ENCODE data around the gene WFDC2. TPM values are rescaled to one million over a fixed set of nuclear protein-coding genes. Genes with fewer than 3 reads are reported as not detected.

WFDC2 gene
- total and polyA plus RNA-seq, 4 experiments from 2014 or later = 0.73 to 1.6 TPM; not detected in 2

- H3K36me3 ChIP-seq (ENCODE audit: insufficient read depth, low read length) = no peaks in the 10 kb centered on the region
- DNase-seq = no peak
- H3K9me3 ChIP-seq (ENCODE audit: control insufficient read depth in 1 of 2, low read length in 2 of 2) = no peaks in the 10 kb centered on the region
- ChIA-PET POLR2A (ENCODE audit: partially characterized antibody) (no interaction called here), CTCF (ENCODE audit: partially characterized antibody) (no interaction called here)
- H3K27ac ChIP-seq (ENCODE audit: low read depth, low read length) = no peak overlapping the region
- peaks cover 23 to 37% of the 10 kb centered on the region in 2 donors for H3K27me3 Mint-ChIP-seq
- H3K4me1 Mint-ChIP-seq = no peaks in the 10 kb centered on the region
- H3K27ac Mint-ChIP-seq = no peak overlapping the region
- intact Hi-C loops (cut with micrococcal nuclease) = no loop called here
- no peak overlapping the region for H3K4me3 ChIP-seq (ENCODE audit: low read length in 2 of 2)
- H3K9me3 Mint-ChIP-seq = no peaks in the 10 kb centered on the region
- peaks cover 7% of the 10 kb centered on the region for H3K27me3 ChIP-seq (ENCODE audit: insufficient read depth, low read length)
- no peaks in the 10 kb centered on the region for H3K4me1 ChIP-seq (ENCODE audit: insufficient read depth, low read length)
- H3K36me3 Mint-ChIP-seq = no peaks in the 10 kb centered on the region
- H3K4me3 Mint-ChIP-seq = no peak overlapping the region
These were observed 19.6 kb downstream of the WFDC2 start for GRCh38 chr20:45489083-45489531.

- CTCF ChIA-PET (ENCODE audit: partially characterized antibody) = no interaction called here
- no peaks in the 10 kb centered on the region for H3K27me3 ChIP-seq (ENCODE audit: insufficient read depth, low read length)
- H3K27ac ChIP-seq (ENCODE audit: low read depth, low read length) = no peak overlapping the region
- intact Hi-C loops (cut with micrococcal nuclease) = no loop called here
- Mint-ChIP-seq H3K4me1 (no peaks in the 10 kb centered on the region), H3K27ac (no peak overlapping the region), H3K36me3 (no peaks in the 10 kb centered on the region), H3K9me3 (peaks cover 0 to 1% (median 0%) of the 10 kb centered on the region in 8 donors), H3K27me3 (peaks cover 16 to 28% of the 10 kb centered on the region in 2 donors), H3K4me3 (no peak overlapping the region)
- no peak for DNase-seq
- no peaks in the 10 kb centered on the region for H3K36me3 ChIP-seq (ENCODE audit: insufficient read depth, low read length)
- H3K4me1 ChIP-seq (ENCODE audit: insufficient read depth, low read length) = no peaks in the 10 kb centered on the region
- no peak overlapping the region for H3K4me3 ChIP-seq (ENCODE audit: low read length in 2 of 2)
- POLR2A ChIA-PET (ENCODE audit: partially characterized antibody) = no interaction called here
- H3K9me3 ChIP-seq (ENCODE audit: control insufficient read depth in 1 of 2, low read length in 2 of 2) = no peaks in the 10 kb centered on the region
These were observed 26.0 kb downstream of the WFDC2 start for GRCh38 chr20:45495501-45495941.

DNA sequence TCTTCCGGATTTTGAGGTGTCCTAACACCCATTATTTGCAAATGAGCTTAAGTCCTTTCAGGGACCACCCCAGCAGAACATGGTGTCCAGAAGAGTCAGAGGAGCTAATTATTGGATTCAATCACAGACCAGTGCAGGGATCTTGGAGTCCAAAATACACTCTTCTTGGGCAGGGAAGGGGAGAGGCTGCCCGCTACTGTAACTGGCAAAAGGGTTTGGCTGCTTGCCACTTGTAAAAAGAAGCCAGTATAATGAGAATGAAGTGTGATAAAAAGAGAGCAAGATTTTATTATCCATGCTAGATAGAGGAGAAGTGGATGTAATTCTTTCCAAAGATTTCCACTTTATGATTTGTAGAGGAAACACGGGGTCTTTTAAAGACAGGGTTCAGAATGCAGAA is 26.6 kb downstream of the WFDC2 start:
- H3K27ac ChIP-seq (ENCODE audit: low read depth, low read length) = no peak overlapping the region
- intact Hi-C loops (cut with micrococcal nuclease) = no loop called here
- H3K27me3 Mint-ChIP-seq = peaks cover 14 to 26% of the 10 kb centered on the region in 2 donors

GRCh38 chr20:45497971-45498494 is 28.5 kb downstream of the WFDC2 start:
- H3K36me3 Mint-ChIP-seq = no peaks in the 10 kb centered on the region
- POLR2A ChIA-PET (ENCODE audit: partially characterized antibody) = no interaction called here
- DNase-seq = no peak
- peaks cover 0 to 1% (median 0%) of the 10 kb centered on the region in 8 donors for H3K9me3 Mint-ChIP-seq
- no peak overlapping the region for H3K4me3 Mint-ChIP-seq
- H3K36me3 ChIP-seq (ENCODE audit: insufficient read depth, low read length) = no peaks in the 10 kb centered on the region
- H3K4me3 ChIP-seq (ENCODE audit: low read length in 2 of 2) = no peak overlapping the region
- H3K4me1 ChIP-seq (ENCODE audit: insufficient read depth, low read length) = no peaks in the 10 kb centered on the region
- no peak overlapping the region for H3K27ac ChIP-seq (ENCODE audit: low read depth, low read length)
- CTCF ChIA-PET (ENCODE audit: partially characterized antibody) = no interaction called here
- H3K27me3 Mint-ChIP-seq = peaks cover 18 to 31% of the 10 kb centered on the region in 2 donors
- no peaks in the 10 kb centered on the region for H3K9me3 ChIP-seq (ENCODE audit: control insufficient read depth in 1 of 2, low read length in 2 of 2)
- intact Hi-C loops (cut with micrococcal nuclease) = no loop called here
- no peak overlapping the region for H3K27ac Mint-ChIP-seq
- H3K4me1 Mint-ChIP-seq = no peaks in the 10 kb centered on the region
- no peaks in the 10 kb centered on the region for H3K27me3 ChIP-seq (ENCODE audit: insufficient read depth, low read length)

More for the DNA sequence above, 26.6 kb downstream of the WFDC2 start:
- Histone ChIP-seq H3K36me3 (ENCODE audit: insufficient read depth, low read length) (no peaks in the 10 kb centered on the region), H3K4me3 (ENCODE audit: low read length in 2 of 2) (no peak overlapping the region), H3K9me3 (ENCODE audit: control insufficient read depth in 1 of 2, low read length in 2 of 2) (no peaks in the 10 kb centered on the region), H3K4me1 (ENCODE audit: insufficient read depth, low read length) (no peaks in the 10 kb centered on the region), H3K27me3 (ENCODE audit: insufficient read depth, low read length) (no peaks in the 10 kb centered on the region)
- no peak overlapping the region for H3K27ac Mint-ChIP-seq
- CTCF ChIA-PET (ENCODE audit: partially characterized antibody) = no interaction called here
- no peaks in the 10 kb centered on the region for H3K4me1 Mint-ChIP-seq
- H3K4me3 Mint-ChIP-seq = no peak overlapping the region
- no peak for DNase-seq
- peaks cover 0 to 1% (median 0%) of the 10 kb centered on the region in 8 donors for H3K9me3 Mint-ChIP-seq
- no peaks in the 10 kb centered on the region for H3K36me3 Mint-ChIP-seq
- POLR2A ChIA-PET (ENCODE audit: partially characterized antibody) = no interaction called here

DNA sequence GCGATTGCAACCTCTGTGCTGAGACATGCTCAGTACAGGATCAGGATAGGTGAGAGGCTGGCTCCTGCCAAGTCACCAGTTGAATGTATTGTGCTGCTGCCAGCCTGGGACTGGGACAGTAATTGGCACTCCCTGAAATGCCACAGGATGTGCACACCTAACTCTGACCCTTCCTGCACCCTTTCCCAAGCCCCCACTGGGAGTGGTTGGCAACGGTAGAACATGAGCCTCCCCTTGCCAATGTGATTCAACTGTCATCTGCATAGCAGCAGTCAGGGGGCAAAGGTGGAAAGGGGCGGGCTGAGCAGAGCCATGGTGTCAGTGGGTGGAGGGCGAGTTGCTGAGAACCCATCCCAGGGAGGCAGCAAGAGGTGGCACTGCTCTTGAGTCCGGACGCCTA is 30.5 kb downstream of the WFDC2 start:
- no peak for DNase-seq
- Mint-ChIP-seq H3K27ac (no peak overlapping the region), H3K4me3 (no peak overlapping the region), H3K36me3 (no peaks in the 10 kb centered on the region), H3K27me3 (peaks cover 19 to 35% of the 10 kb centered on the region in 2 donors), H3K9me3 (peaks cover 0 to 3% (median 0%) of the 10 kb centered on the region in 8 donors), H3K4me1 (no peaks in the 10 kb centered on the region)
- CTCF ChIA-PET (ENCODE audit: partially characterized antibody) = no interaction called here
- POLR2A ChIA-PET (ENCODE audit: partially characterized antibody) = no interaction called here
- Histone ChIP-seq H3K4me3 (ENCODE audit: low read length in 2 of 2) (no peak overlapping the region), H3K27ac (ENCODE audit: low read depth, low read length) (no peak overlapping the region), H3K9me3 (ENCODE audit: control insufficient read depth in 1 of 2, low read length in 2 of 2) (no peaks in the 10 kb centered on the region), H3K27me3 (ENCODE audit: insufficient read depth, low read length) (no peaks in the 10 kb centered on the region), H3K4me1 (ENCODE audit: insufficient read depth, low read length) (no peaks in the 10 kb centered on the region), H3K36me3 (ENCODE audit: insufficient read depth, low read length) (no peaks in the 10 kb centered on the region)
- intact Hi-C loops (cut with micrococcal nuclease) = no loop called here

DNA sequence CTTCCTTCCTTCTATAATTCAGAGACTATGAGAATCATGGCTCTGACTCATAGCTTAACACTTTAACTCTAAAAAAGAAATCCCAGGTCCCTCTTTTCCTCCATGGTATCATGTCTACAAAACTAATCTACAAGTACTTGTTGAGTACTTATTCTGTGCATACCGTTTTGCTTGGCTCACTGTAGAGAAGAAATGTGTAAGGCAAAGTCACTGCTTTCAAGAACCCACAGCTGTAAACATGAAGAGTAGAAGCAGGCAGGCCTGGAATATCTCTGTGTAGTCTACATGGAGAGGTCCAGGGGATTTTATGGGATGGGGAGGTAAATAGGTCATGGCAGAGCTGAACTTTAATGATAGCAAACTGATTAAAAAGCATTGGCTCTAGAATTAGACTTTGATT is 32.0 kb downstream of the WFDC2 start:
- Histone ChIP-seq H3K4me1 (ENCODE audit: insufficient read depth, low read length) (no peaks in the 10 kb centered on the region), H3K36me3 (ENCODE audit: insufficient read depth, low read length) (no peaks in the 10 kb centered on the region), H3K9me3 (ENCODE audit: control insufficient read depth in 1 of 2, low read length in 2 of 2) (no peaks in the 10 kb centered on the region), H3K27me3 (ENCODE audit: insufficient read depth, low read length) (no peaks in the 10 kb centered on the region), H3K27ac (ENCODE audit: low read depth, low read length) (no peak overlapping the region), H3K4me3 (ENCODE audit: low read length in 2 of 2) (no peak overlapping the region)
- H3K27me3 Mint-ChIP-seq = peaks cover 24 to 36% of the 10 kb centered on the region in 2 donors
- H3K4me1 Mint-ChIP-seq = no peaks in the 10 kb centered on the region
- no peak for DNase-seq
- H3K9me3 Mint-ChIP-seq = peaks cover 0 to 3% (median 0%) of the 10 kb centered on the region in 8 donors
- ChIA-PET CTCF (ENCODE audit: partially characterized antibody) (interaction anchor here (1.0 kb wide), 1 partner anchor 17 kb away, joined by 4 read pairs; no protein-coding TSS in a partner anchor), POLR2A (ENCODE audit: partially characterized antibody) (no interaction called here)
- H3K4me3 Mint-ChIP-seq = no peak overlapping the region
- no peak overlapping the region for H3K27ac Mint-ChIP-seq
- no peaks in the 10 kb centered on the region for H3K36me3 Mint-ChIP-seq
- intact Hi-C loops (cut with micrococcal nuclease) = no loop called here

DNA sequence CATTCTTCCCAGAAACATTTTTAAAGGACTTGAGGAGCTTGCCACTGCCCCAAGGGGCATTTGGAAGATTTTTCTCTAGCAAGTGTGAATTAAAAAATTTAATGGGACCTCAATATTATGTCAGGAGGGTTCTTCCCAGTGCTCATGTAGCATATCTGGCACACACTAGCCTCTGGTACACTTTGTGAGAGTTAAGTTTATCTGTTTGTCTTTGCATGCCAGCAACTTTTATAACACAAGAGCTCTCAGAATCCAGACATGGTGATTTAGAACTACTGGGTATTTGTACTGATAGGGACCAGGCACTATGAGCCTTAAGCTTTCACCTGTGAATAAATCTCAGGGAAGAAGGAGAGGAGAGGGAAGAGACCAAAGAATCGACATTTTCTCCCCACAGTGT is 33.0 kb downstream of the WFDC2 start:
- Mint-ChIP-seq H3K4me3 (no peak overlapping the region), H3K4me1 (peaks cover 0 to 2% (median 0%) of the 10 kb centered on the region in 4 donors), H3K27me3 (peaks cover 21 to 32% of the 10 kb centered on the region in 2 donors), H3K36me3 (no peaks in the 10 kb centered on the region), H3K9me3 (peaks cover 0 to 2% (median 0%) of the 10 kb centered on the region in 8 donors), H3K27ac (no peak overlapping the region)
- DNase-seq = no peak
- no peaks in the 10 kb centered on the region for H3K9me3 ChIP-seq (ENCODE audit: control insufficient read depth in 1 of 2, low read length in 2 of 2)
- H3K36me3 ChIP-seq (ENCODE audit: insufficient read depth, low read length) = no peaks in the 10 kb centered on the region
- H3K27me3 ChIP-seq (ENCODE audit: insufficient read depth, low read length) = no peaks in the 10 kb centered on the region
- intact Hi-C loops (cut with micrococcal nuclease) = no loop called here
- H3K4me1 ChIP-seq (ENCODE audit: insufficient read depth, low read length) = no peaks in the 10 kb centered on the region
- CTCF ChIA-PET (ENCODE audit: partially characterized antibody) = interaction anchor here (1.0 to 1.2 kb wide), 2 partner anchors 18 to 53 kb away, joined by 3 to 4 read pairs; no protein-coding TSS in a partner anchor
- H3K4me3 ChIP-seq (ENCODE audit: low read length in 2 of 2) = no peak overlapping the region
- POLR2A ChIA-PET (ENCODE audit: partially characterized antibody) = no interaction called here
- H3K27ac ChIP-seq (ENCODE audit: low read depth, low read length) = no peak overlapping the region

All from CD4-positive, alpha-beta memory T cell (primary cell).